ENCODE results near the gene STK39.
"Not testable (repeated sequence)": the region's sequence is repeated elsewhere in the genome, so short reads cannot be mapped to it uniquely, and the experiment has no call there.

The STK39 gene

GRCh38 chr2:168090366-168091135 is 156.8 kb downstream of the STK39 start:
- no peak overlapping the region for H3K4me3 ChIP-seq (ENCODE audit: low read length)
- no peak for TF ChIP-seq CTCF (conservative IDR thresholded peaks at IDR 0.05; ENCODE audit: low read depth, low read length)
- no peak for DNase-seq (ENCODE audit: low read depth)

DNA sequence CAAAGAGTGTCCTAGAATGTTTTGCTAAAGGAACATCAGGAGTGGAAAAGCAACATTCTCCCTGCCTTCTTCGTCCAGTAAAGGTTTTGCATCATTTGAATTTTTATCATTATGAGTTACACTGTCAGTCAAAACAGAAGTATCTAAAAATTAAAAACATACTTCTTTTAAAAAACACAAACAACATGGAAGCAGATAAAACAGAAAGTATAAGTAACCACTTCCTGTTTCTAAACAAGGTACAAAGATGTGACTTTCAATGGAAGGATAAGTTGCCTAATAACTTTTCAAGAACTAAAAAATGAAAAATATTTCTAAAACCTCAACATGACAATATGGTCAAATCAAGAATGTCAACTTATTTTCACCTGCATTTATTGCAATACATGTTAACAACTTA is 158.2 kb downstream of the STK39 start:
- no peak overlapping the region for H3K4me3 ChIP-seq (ENCODE audit: low read length)
- no peak for DNase-seq (ENCODE audit: low read depth)
- TF ChIP-seq CTCF (conservative IDR thresholded peaks at IDR 0.05; ENCODE audit: low read depth, low read length): no peak

DNA sequence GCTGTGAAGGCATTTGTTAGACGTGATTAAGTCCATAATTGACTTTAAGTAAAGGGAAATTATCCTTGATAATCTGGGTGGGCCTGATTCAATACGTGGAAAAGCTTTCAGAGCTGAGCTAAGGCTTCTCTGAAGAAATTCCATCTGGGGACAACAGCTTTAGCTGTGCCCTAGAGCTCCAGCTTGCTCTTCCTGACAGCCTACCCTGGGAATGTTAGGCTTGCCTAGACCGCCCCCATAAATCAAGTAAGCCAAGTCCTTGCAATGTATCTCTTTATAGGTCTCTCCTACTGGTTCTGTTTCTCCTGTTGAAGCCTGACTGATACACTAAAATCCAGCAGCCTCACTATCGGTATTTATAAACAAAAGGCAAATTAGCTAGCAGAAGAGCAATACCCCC is 160.0 kb downstream of the STK39 start:
- H3K4me3 ChIP-seq (ENCODE audit: low read length): no peak overlapping the region
- no peak for TF ChIP-seq CTCF (conservative IDR thresholded peaks at IDR 0.05; ENCODE audit: low read depth, low read length)
- DNase-seq (ENCODE audit: low read depth): no peak

- no peak overlapping the region for H3K4me3 ChIP-seq (ENCODE audit: low read length)
- no peak for TF ChIP-seq CTCF (conservative IDR thresholded peaks at IDR 0.05; ENCODE audit: low read depth, low read length)
- no peak for DNase-seq (ENCODE audit: low read depth)
Measured at GRCh38 chr2:168086851-168087250, 160.5 kb downstream of the STK39 start.

DNA sequence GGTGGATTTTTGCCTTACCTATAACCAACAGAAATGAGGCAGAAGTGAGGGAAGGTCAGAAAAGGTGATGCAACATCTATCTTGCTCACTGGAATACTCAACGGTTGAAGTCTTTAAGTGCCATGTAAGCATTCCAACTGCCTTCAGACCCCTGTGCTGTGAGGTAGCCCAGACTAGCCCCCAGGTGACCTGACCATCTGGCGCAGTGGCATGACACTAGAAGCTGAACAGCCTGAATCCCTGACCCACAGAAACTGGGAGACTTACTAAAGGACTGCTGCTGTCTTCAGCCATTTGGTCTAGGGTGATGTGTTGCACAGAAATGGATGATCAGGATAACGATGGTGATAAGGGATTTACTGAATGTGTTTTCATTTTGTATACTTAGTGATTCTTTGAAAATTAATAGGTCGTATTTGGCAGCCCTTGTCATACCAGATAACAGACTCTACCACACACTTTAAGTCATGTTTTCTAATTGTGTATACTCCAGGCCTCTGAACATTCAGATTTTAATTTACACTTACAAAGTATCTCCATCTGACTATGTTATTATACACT is 161.5 kb downstream of the STK39 start:
- TF ChIP-seq CTCF (conservative IDR thresholded peaks at IDR 0.05; ENCODE audit: low read depth, low read length): no peak
- no peak overlapping the region for H3K4me3 ChIP-seq (ENCODE audit: low read length)
- DNase-seq (ENCODE audit: low read depth): no peak

DNA sequence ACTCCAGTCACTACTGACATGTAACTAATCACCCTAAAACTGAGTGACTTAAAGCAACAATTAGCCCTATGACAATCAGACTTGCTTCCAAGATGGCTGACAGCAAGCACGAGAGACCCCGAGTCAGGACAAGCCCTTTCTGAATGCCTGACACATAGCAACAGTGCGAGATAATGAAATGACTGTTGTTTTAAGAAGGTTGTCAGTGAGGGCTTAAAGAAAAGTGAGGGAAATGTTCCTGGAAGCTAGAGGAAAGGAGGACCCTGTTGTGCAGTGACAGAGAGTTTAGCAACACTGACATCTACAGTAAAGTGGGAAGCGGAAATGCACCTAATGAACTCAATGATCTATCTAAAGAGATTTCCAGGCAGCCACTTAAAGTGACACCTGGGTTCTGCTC is 163.1 kb downstream of the STK39 start:
- no peak overlapping the region for H3K4me3 ChIP-seq (ENCODE audit: low read length)
- DNase-seq (ENCODE audit: low read depth): no peak
- no peak for TF ChIP-seq CTCF (conservative IDR thresholded peaks at IDR 0.05; ENCODE audit: low read depth, low read length)

- not testable (repeated sequence) for DNase-seq (ENCODE audit: low read depth); H3K4me3 ChIP-seq (ENCODE audit: low read length)
Measured at GRCh38 chr2:168081452-168081851, 165.9 kb downstream of the STK39 start.

Measured in retinal pigment epithelial cell (primary cell).